Osteoblast (primary cell): ENCODE measurements around the gene BBS7. TPM values are rescaled to one million over a fixed set of nuclear protein-coding genes. Genes with fewer than 3 reads are reported as not detected.

ENCODE experiments used
- DNase-seq: peaks from one replicate; pipeline ENCODE4 v3.0.0; 2011; ENCODE audit warnings: low spot score, mixed read lengths; ENCODE audit not compliant: insufficient read length; ENCODE audit errors: missing footprints
- H2AFZ ChIP-seq: 2 replicates; pipeline ENCODE4 v1.6.0; 2011; ENCODE audit warnings: mild to moderate bottlenecking, low read length
- H3K27ac ChIP-seq: 2 replicates; pipeline ENCODE4 v1.5.1; 2011; ENCODE audit warnings: mild to moderate bottlenecking, low read depth, low read length, moderate library complexity
- H3K27me3 ChIP-seq: 2 replicates; pipeline ENCODE4 v1.6.0; 2012; ENCODE audit warnings: mild to moderate bottlenecking, control low read depth, inconsistent platforms, low read length, moderate library complexity; ENCODE audit not compliant: insufficient read depth
- H3K36me3 ChIP-seq: 2 replicates; pipeline ENCODE4 v1.5.1; 2011; ENCODE audit warnings: mild to moderate bottlenecking, low read length, control low read depth, moderate library complexity; ENCODE audit not compliant: insufficient read depth
- H3K4me1 ChIP-seq: 2 replicates; pipeline ENCODE4 v1.5.1; 2011; ENCODE audit warnings: mild to moderate bottlenecking, low read length, control low read depth, moderate library complexity; ENCODE audit not compliant: insufficient read depth
- H3K4me2 ChIP-seq: 2 replicates; pipeline ENCODE4 v1.6.0; 2011; ENCODE audit warnings: mild to moderate bottlenecking, low read length; ENCODE audit not compliant: insufficient read depth
- H3K4me3 ChIP-seq: fragments of 200-600 bp; sonication (generic); 3 replicates; pipeline ENCODE4 v1.5.1; 2012; ENCODE audit warnings: mild to moderate bottlenecking, low read length, inconsistent platforms; ENCODE audit not compliant: insufficient read depth
- H3K79me2 ChIP-seq: 2 replicates; pipeline ENCODE4 v1.6.0; 2012; ENCODE audit warnings: mild to moderate bottlenecking, low read length, control low read depth, inconsistent platforms; ENCODE audit not compliant: insufficient read depth
- H3K9me3 ChIP-seq: 2 replicates; pipeline ENCODE4 v1.5.1; 2011; ENCODE audit warnings: low read depth, low read length, control low read depth
- H4K20me1 ChIP-seq: 2 replicates; pipeline ENCODE4 v1.6.0; 2012; ENCODE audit warnings: mild to moderate bottlenecking, low read length, control low read depth; ENCODE audit not compliant: insufficient read depth
- total RNA-seq: library from RNA; depleted of rRNA; stranded (reverse); fragments of >200 nt; gene quantifications from 2 replicates; pipeline ENCODE4 v1.2.3, GENCODE V29; 2012
- TF ChIP-seq, protein P1 (sequence below): IDR thresholded peaks from 2 replicates; pipeline ENCODE4 v1.5.1; 2011; ENCODE audit warnings: mild to moderate bottlenecking, low read depth, low read length, moderate library complexity; ENCODE audit errors: extremely low read depth

The BBS7 gene
- total RNA-seq, 1 donor, result 20.6 TPM

DNA sequence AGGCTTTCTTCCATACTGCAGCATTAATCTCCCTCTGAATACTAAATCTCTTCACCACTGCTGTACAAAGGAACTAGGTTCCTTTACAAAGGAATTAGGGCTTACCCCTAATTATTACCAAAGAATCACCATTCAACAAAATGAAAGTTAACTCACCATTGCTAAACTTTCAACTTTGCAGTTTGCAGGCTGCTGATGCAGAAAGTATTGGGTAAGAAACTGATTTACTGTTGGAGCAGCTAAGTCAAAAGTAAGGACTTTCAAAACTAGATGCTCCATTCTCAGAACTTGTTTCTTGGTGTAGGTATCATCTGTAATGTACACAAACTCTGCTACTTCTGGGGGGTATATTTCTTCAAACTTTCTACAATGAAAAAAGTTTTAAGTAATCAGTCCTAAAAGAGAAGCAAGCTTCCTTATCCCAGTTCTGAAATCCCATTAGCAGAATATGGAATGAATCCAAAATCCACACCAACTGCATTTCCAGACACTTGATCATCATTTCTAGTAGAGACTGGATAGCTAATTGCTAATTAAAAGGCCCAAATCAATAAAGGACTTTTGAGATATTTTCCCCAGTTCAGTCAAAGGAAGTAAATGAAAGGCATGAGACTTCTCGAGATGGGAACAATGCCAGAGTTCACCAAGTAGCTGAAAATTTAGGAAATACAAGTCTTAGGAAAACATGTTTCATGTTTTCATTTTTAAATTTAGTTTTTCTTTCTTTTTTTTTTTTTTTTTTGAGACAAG, 50.9 kb downstream of the BBS7 start:
- Histone ChIP-seq H3K27me3 (no peaks in the 10 kb centered on the region), H3K9me3 (no peaks in the 10 kb centered on the region), H3K27ac (peak overlapping the region; percentile 50), H2AFZ (no peak overlapping the region), H3K36me3 (peaks cover 50% of the 10 kb centered on the region), H3K79me2 (peaks cover 53% of the 10 kb centered on the region), H3K4me2 (peak overlapping the region; percentile 34), H4K20me1 (no peaks in the 10 kb centered on the region), H3K4me3 (no peak overlapping the region), H3K4me1 (peaks cover 34% of the 10 kb centered on the region)
- no peak for DNase-seq
- TF ChIP-seq, protein P1, sequence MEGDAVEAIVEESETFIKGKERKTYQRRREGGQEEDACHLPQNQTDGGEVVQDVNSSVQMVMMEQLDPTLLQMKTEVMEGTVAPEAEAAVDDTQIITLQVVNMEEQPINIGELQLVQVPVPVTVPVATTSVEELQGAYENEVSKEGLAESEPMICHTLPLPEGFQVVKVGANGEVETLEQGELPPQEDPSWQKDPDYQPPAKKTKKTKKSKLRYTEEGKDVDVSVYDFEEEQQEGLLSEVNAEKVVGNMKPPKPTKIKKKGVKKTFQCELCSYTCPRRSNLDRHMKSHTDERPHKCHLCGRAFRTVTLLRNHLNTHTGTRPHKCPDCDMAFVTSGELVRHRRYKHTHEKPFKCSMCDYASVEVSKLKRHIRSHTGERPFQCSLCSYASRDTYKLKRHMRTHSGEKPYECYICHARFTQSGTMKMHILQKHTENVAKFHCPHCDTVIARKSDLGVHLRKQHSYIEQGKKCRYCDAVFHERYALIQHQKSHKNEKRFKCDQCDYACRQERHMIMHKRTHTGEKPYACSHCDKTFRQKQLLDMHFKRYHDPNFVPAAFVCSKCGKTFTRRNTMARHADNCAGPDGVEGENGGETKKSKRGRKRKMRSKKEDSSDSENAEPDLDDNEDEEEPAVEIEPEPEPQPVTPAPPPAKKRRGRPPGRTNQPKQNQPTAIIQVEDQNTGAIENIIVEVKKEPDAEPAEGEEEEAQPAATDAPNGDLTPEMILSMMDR, result no peak

DNA sequence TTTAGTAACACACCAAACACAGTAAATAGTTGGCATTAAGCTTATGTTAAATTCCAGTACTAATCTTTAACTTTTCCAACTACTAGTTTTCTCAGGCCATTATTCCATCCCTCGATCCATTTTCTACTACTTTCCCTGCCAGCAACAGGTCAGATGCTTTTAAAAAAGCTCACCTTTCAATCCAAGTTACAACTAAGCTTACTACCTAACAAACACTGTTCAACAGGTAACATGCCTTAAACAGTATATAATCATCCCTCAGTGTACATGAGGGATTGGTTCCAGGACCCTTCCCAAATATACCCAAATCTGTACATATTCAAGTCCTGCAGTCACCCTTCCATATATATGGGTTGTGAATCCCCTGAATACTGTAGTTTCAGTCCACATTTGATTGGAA, 52.1 kb downstream of the BBS7 start:
- no peak overlapping the region for H2AFZ ChIP-seq

DNA sequence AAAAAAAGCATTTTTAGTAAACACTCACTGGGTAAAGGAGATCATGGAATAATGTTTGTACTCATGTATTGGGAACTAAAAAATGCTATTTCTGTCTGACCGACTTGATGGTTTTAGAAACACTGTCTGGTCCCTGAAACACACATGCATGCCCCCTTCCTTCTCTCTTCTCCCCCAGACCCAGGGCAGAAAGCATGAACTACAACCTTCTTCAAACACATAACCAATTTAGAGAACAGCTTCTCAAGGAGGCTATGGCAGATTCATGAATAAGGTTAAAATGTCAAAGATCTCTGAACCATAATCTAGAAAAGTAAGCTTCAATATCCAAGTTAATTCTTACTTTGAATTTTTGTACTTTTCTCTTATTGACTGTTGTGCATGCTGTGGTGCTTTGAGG, 52.6 kb downstream of the BBS7 start:
- TF ChIP-seq, protein P1, result no peak
- Histone ChIP-seq H4K20me1 (no peaks in the 10 kb centered on the region), H3K79me2 (peaks cover 47% of the 10 kb centered on the region), H3K9me3 (no peaks in the 10 kb centered on the region), H3K27ac (no peak overlapping the region), H3K4me2 (no peak overlapping the region), H3K4me1 (peaks cover 30% of the 10 kb centered on the region), H3K27me3 (no peaks in the 10 kb centered on the region), H2AFZ (no peak overlapping the region), H3K4me3 (no peak overlapping the region), H3K36me3 (peaks cover 59% of the 10 kb centered on the region)
- no peak for DNase-seq

More for the DNA sequence above, 52.1 kb downstream of the BBS7 start:
- no peaks in the 10 kb centered on the region for H4K20me1 ChIP-seq
- peaks cover 30% of the 10 kb centered on the region for H3K4me1 ChIP-seq
- peaks cover 58% of the 10 kb centered on the region for H3K36me3 ChIP-seq
- H3K4me3 ChIP-seq, result no peak overlapping the region
- no peaks in the 10 kb centered on the region for H3K9me3 ChIP-seq
- TF ChIP-seq, protein P1, result no peak
- H3K27ac ChIP-seq, result peak overlapping the region; percentile 40
- H3K27me3 ChIP-seq, result no peaks in the 10 kb centered on the region
- H3K4me2 ChIP-seq, result no peak overlapping the region
- DNase-seq, result no peak
- peaks cover 52% of the 10 kb centered on the region for H3K79me2 ChIP-seq

DNA sequence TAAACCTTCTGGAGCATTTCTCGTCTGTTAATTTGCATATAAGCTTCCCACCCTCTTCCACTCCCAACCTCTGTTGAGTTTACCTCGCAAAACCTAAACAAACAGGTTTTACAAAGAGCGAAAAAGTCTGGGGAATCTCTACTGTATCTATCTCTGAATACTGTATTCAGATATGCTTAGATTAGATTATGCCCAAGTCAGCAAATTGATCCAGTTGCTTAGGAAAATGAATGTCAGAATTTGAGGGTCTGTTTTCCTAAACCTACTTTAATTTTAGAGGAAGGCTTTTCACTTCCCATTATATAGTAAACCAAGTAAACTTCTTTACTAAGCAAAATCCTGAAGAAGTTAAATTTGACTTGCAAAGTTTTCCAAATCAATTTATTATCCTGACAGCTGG, 53.3 kb downstream of the BBS7 start:
- Histone ChIP-seq H3K4me2 (no peak overlapping the region), H3K36me3 (peaks cover 65% of the 10 kb centered on the region), H4K20me1 (no peaks in the 10 kb centered on the region), H3K27ac (no peak overlapping the region), H2AFZ (no peak overlapping the region), H3K4me3 (no peak overlapping the region), H3K9me3 (no peaks in the 10 kb centered on the region), H3K4me1 (peaks cover 25% of the 10 kb centered on the region), H3K79me2 (peaks cover 40% of the 10 kb centered on the region), H3K27me3 (no peaks in the 10 kb centered on the region)
- TF ChIP-seq, protein P1, result no peak
- no peak for DNase-seq
